ENCODE results near the gene CAMTA1.

The CAMTA1 gene

GRCh38 chr1:7358425-7358824 lies 573.2 kb downstream of the CAMTA1 start:
- Mint-ChIP-seq H3K27me3 (peaks cover 2% of the 10 kb centered on the region), H3K27ac (no peak overlapping the region), H3K36me3 (no peaks in the 10 kb centered on the region), H3K9me3 (no peaks in the 10 kb centered on the region), H3K4me3 (no peak overlapping the region), H3K4me1 (no peaks in the 10 kb centered on the region)

GRCh38 chr1:7360526-7360925 lies 575.3 kb downstream of the CAMTA1 start:
- H3K27ac Mint-ChIP-seq: no peak overlapping the region
- no peaks in the 10 kb centered on the region for H3K36me3 Mint-ChIP-seq
- H3K4me1 Mint-ChIP-seq: no peaks in the 10 kb centered on the region
- no peak overlapping the region for H3K4me3 Mint-ChIP-seq
- H3K27me3 Mint-ChIP-seq: peaks cover 2% of the 10 kb centered on the region
- H3K9me3 Mint-ChIP-seq: no peaks in the 10 kb centered on the region

GRCh38 chr1:7362947-7363346 lies 577.7 kb downstream of the CAMTA1 start:
- Mint-ChIP-seq H3K27ac (no peak overlapping the region), H3K4me3 (no peak overlapping the region), H3K36me3 (no peaks in the 10 kb centered on the region), H3K4me1 (no peaks in the 10 kb centered on the region), H3K9me3 (no peaks in the 10 kb centered on the region), H3K27me3 (no peaks in the 10 kb centered on the region)

- no peaks in the 10 kb centered on the region for H3K4me1 Mint-ChIP-seq
- no peak overlapping the region for H3K4me3 Mint-ChIP-seq
- H3K27me3 Mint-ChIP-seq: no peaks in the 10 kb centered on the region
- H3K36me3 Mint-ChIP-seq: no peaks in the 10 kb centered on the region
- no peaks in the 10 kb centered on the region for H3K9me3 Mint-ChIP-seq
- no peak overlapping the region for H3K27ac Mint-ChIP-seq
Measured at GRCh38 chr1:7363450-7363849, 578.2 kb downstream of the CAMTA1 start.

GRCh38 chr1:7365706-7366105 lies 580.5 kb downstream of the CAMTA1 start:
- H3K4me1 Mint-ChIP-seq: no peaks in the 10 kb centered on the region
- H3K9me3 Mint-ChIP-seq: no peaks in the 10 kb centered on the region
- no peaks in the 10 kb centered on the region for H3K27me3 Mint-ChIP-seq
- H3K27ac Mint-ChIP-seq: no peak overlapping the region
- no peaks in the 10 kb centered on the region for H3K36me3 Mint-ChIP-seq
- H3K4me3 Mint-ChIP-seq: no peak overlapping the region

GRCh38 chr1:7366286-7366954 lies 581.2 kb downstream of the CAMTA1 start:
- no peaks in the 10 kb centered on the region for H3K36me3 Mint-ChIP-seq
- H3K4me1 Mint-ChIP-seq: no peaks in the 10 kb centered on the region
- H3K9me3 Mint-ChIP-seq: no peaks in the 10 kb centered on the region
- no peaks in the 10 kb centered on the region for H3K27me3 Mint-ChIP-seq
- no peak overlapping the region for H3K27ac Mint-ChIP-seq
- H3K4me3 Mint-ChIP-seq: no peak overlapping the region

- H3K36me3 Mint-ChIP-seq: no peaks in the 10 kb centered on the region
- no peaks in the 10 kb centered on the region for H3K27me3 Mint-ChIP-seq
- H3K9me3 Mint-ChIP-seq: no peaks in the 10 kb centered on the region
- no peaks in the 10 kb centered on the region for H3K4me1 Mint-ChIP-seq
- no peak overlapping the region for H3K4me3 Mint-ChIP-seq
- no peak overlapping the region for H3K27ac Mint-ChIP-seq
Measured at GRCh38 chr1:7366955-7367665, 581.9 kb downstream of the CAMTA1 start.

GRCh38 chr1:7369866-7370265 lies 584.6 kb downstream of the CAMTA1 start:
- Mint-ChIP-seq H3K36me3 (no peaks in the 10 kb centered on the region), H3K27ac (no peak overlapping the region), H3K27me3 (no peaks in the 10 kb centered on the region), H3K4me3 (no peak overlapping the region), H3K4me1 (no peaks in the 10 kb centered on the region), H3K9me3 (no peaks in the 10 kb centered on the region)

- no peaks in the 10 kb centered on the region for H3K36me3 Mint-ChIP-seq
Measured at GRCh38 chr1:7371926-7372325, 586.7 kb downstream of the CAMTA1 start.

GRCh38 chr1:7372477-7373120 lies 587.3 kb downstream of the CAMTA1 start:
- H3K9me3 Mint-ChIP-seq: no peaks in the 10 kb centered on the region
- no peak overlapping the region for H3K27ac Mint-ChIP-seq
- no peaks in the 10 kb centered on the region for H3K36me3 Mint-ChIP-seq
- no peaks in the 10 kb centered on the region for H3K27me3 Mint-ChIP-seq
- H3K4me3 Mint-ChIP-seq: no peak overlapping the region
- no peaks in the 10 kb centered on the region for H3K4me1 Mint-ChIP-seq

More at GRCh38 chr1:7371926-7372325, 586.7 kb downstream of the CAMTA1 start:
- H3K27me3 Mint-ChIP-seq: no peaks in the 10 kb centered on the region
- no peak overlapping the region for H3K27ac Mint-ChIP-seq
- no peak overlapping the region for H3K4me3 Mint-ChIP-seq
- H3K4me1 Mint-ChIP-seq: no peaks in the 10 kb centered on the region
- no peaks in the 10 kb centered on the region for H3K9me3 Mint-ChIP-seq

- no peaks in the 10 kb centered on the region for H3K4me1 Mint-ChIP-seq
- H3K27ac Mint-ChIP-seq: no peak overlapping the region
- H3K27me3 Mint-ChIP-seq: no peaks in the 10 kb centered on the region
- no peak overlapping the region for H3K4me3 Mint-ChIP-seq
- no peaks in the 10 kb centered on the region for H3K9me3 Mint-ChIP-seq
- H3K36me3 Mint-ChIP-seq: no peaks in the 10 kb centered on the region
Measured at GRCh38 chr1:7373251-7373650, 588.0 kb downstream of the CAMTA1 start.

GRCh38 chr1:7373876-7374562 lies 588.8 kb downstream of the CAMTA1 start:
- H3K27ac Mint-ChIP-seq: no peak overlapping the region
- no peaks in the 10 kb centered on the region for H3K9me3 Mint-ChIP-seq
- H3K27me3 Mint-ChIP-seq: no peaks in the 10 kb centered on the region
- no peaks in the 10 kb centered on the region for H3K36me3 Mint-ChIP-seq
- H3K4me3 Mint-ChIP-seq: no peak overlapping the region
- H3K4me1 Mint-ChIP-seq: no peaks in the 10 kb centered on the region

GRCh38 chr1:7374563-7375160 lies 589.4 kb downstream of the CAMTA1 start:
- no peaks in the 10 kb centered on the region for H3K4me1 Mint-ChIP-seq
- no peaks in the 10 kb centered on the region for H3K36me3 Mint-ChIP-seq
- H3K4me3 Mint-ChIP-seq: no peak overlapping the region
- H3K27me3 Mint-ChIP-seq: no peaks in the 10 kb centered on the region
- no peaks in the 10 kb centered on the region for H3K9me3 Mint-ChIP-seq
- no peak overlapping the region for H3K27ac Mint-ChIP-seq

- H3K4me1 Mint-ChIP-seq: no peaks in the 10 kb centered on the region
- H3K4me3 Mint-ChIP-seq: no peak overlapping the region
- H3K27me3 Mint-ChIP-seq: no peaks in the 10 kb centered on the region
- no peaks in the 10 kb centered on the region for H3K9me3 Mint-ChIP-seq
- H3K36me3 Mint-ChIP-seq: no peaks in the 10 kb centered on the region
- no peak overlapping the region for H3K27ac Mint-ChIP-seq
Measured at GRCh38 chr1:7375329-7375728, 590.1 kb downstream of the CAMTA1 start.

- Mint-ChIP-seq H3K4me3 (no peak overlapping the region), H3K27me3 (no peaks in the 10 kb centered on the region), H3K4me1 (no peaks in the 10 kb centered on the region), H3K36me3 (no peaks in the 10 kb centered on the region), H3K9me3 (no peaks in the 10 kb centered on the region), H3K27ac (no peak overlapping the region)
Measured at GRCh38 chr1:7375781-7376660, 590.8 kb downstream of the CAMTA1 start.
